WTC11 (cell line): ENCODE measurements around the gene GRAMD4. TPM values are rescaled to one million over a fixed set of nuclear protein-coding genes. Genes with fewer than 3 reads are reported as not detected.

Experiments
- ATAC-seq: fragments of 200-7000 bp; cut with Tn5 transposase; 2 replicates; pipeline ENCODE4 v1.10.0; 2021; ENCODE audit warnings: mild to moderate bottlenecking, moderate library complexity
- CTCF ChIA-PET: fragments of 300-600 bp; sonication (Branson Sonifier 250); formaldehyde crosslinking; loops from one replicate; lab custom pipeline; 2021; ENCODE audit warnings: antibody characterized with exemption; lab: Charles Lee
- POLR2A ChIA-PET: fragments of 350-600 bp; sonication (Branson Sonifier 250); formaldehyde crosslinking; loops from one replicate; lab custom pipeline; 2021; ENCODE audit warnings: antibody characterized with exemption; lab: Charles Lee
- DNase-seq: peaks from one replicate; pipeline ENCODE4 v3.0.0; 2021; ENCODE audit warnings: low spot score
- H3K27ac Mint-ChIP-seq: 2 replicates; pipeline ENCODE4 v1.8.0; 2021; ENCODE audit warnings: mixed read lengths
- H3K27me3 Mint-ChIP-seq: 2 replicates; pipeline ENCODE4 v1.8.0; 2021; ENCODE audit warnings: low read depth, mild to moderate bottlenecking, moderate library complexity, mixed read lengths
- H3K36me3 Mint-ChIP-seq: 2 replicates; pipeline ENCODE4 v1.8.0; 2021; ENCODE audit warnings: mixed read lengths
- H3K4me1 Mint-ChIP-seq: 2 replicates; pipeline ENCODE4 v1.8.0; 2022; ENCODE audit warnings: mixed read lengths
- H3K4me3 Mint-ChIP-seq: 2 replicates; pipeline ENCODE4 v1.8.0; 2021; ENCODE audit warnings: mild to moderate bottlenecking, moderate library complexity, mixed read lengths
- H3K9me3 Mint-ChIP-seq: 2 replicates; pipeline ENCODE4 v1.8.0; 2021; ENCODE audit warnings: mixed read lengths
- CREM ChIP-seq: sonication (generic); formaldehyde crosslinking; IDR thresholded peaks from 2 replicates; pipeline ENCODE4 v1.8.1; 2022; ENCODE audit warnings: mild to moderate bottlenecking, missing genetic modification reagents, moderate library complexity
- FOXK1 ChIP-seq: sonication (generic); formaldehyde crosslinking; IDR thresholded peaks from 2 replicates; pipeline ENCODE4 v1.8.0; 2022; ENCODE audit warnings: mild to moderate bottlenecking, moderate library complexity, missing genetic modification reagents
- MYBL2 ChIP-seq: sonication (generic); formaldehyde crosslinking; IDR thresholded peaks from 2 replicates; pipeline ENCODE4 v1.8.1; 2023; ENCODE audit warnings: mild to moderate bottlenecking, moderate library complexity, missing genetic modification reagents
- NR3C1 ChIP-seq: sonication (generic); formaldehyde crosslinking; conservative IDR thresholded peaks from 2 replicates; pipeline ENCODE4 v1.8.1; 2023; ENCODE audit warnings: low read depth, mild to moderate bottlenecking, missing genetic modification reagents
- SMAD3 ChIP-seq: sonication (generic); formaldehyde crosslinking; IDR thresholded peaks from 2 replicates; pipeline ENCODE4 v1.8.0; 2022; ENCODE audit warnings: missing genetic modification reagents, mild to moderate bottlenecking, borderline replicate concordance
- SMAD4 ChIP-seq: sonication (generic); formaldehyde crosslinking; IDR thresholded peaks from 2 replicates; pipeline ENCODE4 v1.8.0; 2022; ENCODE audit warnings: mild to moderate bottlenecking, missing genetic modification reagents
- SOX15 ChIP-seq: fragments of 250-450 bp; sonication (Bioruptor Pico); IDR thresholded peaks from 2 replicates; pipeline ENCODE4 v1.9.0; 2021; ENCODE audit warnings: mild to moderate bottlenecking
- TEAD1 ChIP-seq: sonication (generic); formaldehyde crosslinking; IDR thresholded peaks from 2 replicates; pipeline ENCODE4 v1.8.0; 2022; ENCODE audit warnings: mild to moderate bottlenecking, missing genetic modification reagents
- ZBTB21 ChIP-seq: sonication (generic); formaldehyde crosslinking; IDR thresholded peaks from 2 replicates; pipeline ENCODE4 v1.8.1; 2023; ENCODE audit warnings: mild to moderate bottlenecking, missing genetic modification reagents, borderline replicate concordance
- ZNF121 ChIP-seq: sonication (generic); formaldehyde crosslinking; IDR thresholded peaks from 2 replicates; pipeline ENCODE4 v1.8.0; 2023; ENCODE audit warnings: missing genetic modification reagents
- ZNF138 ChIP-seq: sonication (generic); formaldehyde crosslinking; conservative IDR thresholded peaks from 2 replicates; pipeline ENCODE4 v1.8.1; 2022; ENCODE audit warnings: mild to moderate bottlenecking, moderate library complexity, missing genetic modification reagents
- ZNF263 ChIP-seq: sonication (generic); formaldehyde crosslinking; IDR thresholded peaks from 2 replicates; pipeline ENCODE4 v1.8.1; 2022; ENCODE audit warnings: low read depth, mild to moderate bottlenecking, moderate library complexity, missing genetic modification reagents
- total RNA-seq: library from RNA; stranded (reverse); gene quantifications from 3 replicates; pipeline ENCODE4 v1.2.3, GENCODE V29; 2021
- TF ChIP-seq, protein P1 (sequence below): fragments of 200-600 bp; IDR thresholded peaks from 2 replicates; pipeline ENCODE4 v1.8.0; 2022; ENCODE audit warnings: antibody characterized with exemption
- TF ChIP-seq, protein P2 (sequence below): sonication (generic); formaldehyde crosslinking; IDR thresholded peaks from 2 replicates; pipeline ENCODE4 v1.8.1; 2023; ENCODE audit warnings: mild to moderate bottlenecking, missing genetic modification reagents
- TF ChIP-seq, protein P3 (sequence below): sonication (generic); formaldehyde crosslinking; IDR thresholded peaks from 2 replicates; pipeline ENCODE4 v1.8.0; 2022; ENCODE audit warnings: mild to moderate bottlenecking, missing genetic modification reagents
- TF ChIP-seq, protein P4 (sequence below): sonication (generic); formaldehyde crosslinking; IDR thresholded peaks from 2 replicates; pipeline ENCODE4 v1.8.1; 2022; ENCODE audit warnings: mild to moderate bottlenecking, missing genetic modification reagents, moderate library complexity, borderline replicate concordance
- TF ChIP-seq, protein P5 (sequence below): fragments of 250-450 bp; sonication (Bioruptor Pico); conservative IDR thresholded peaks from 2 replicates; pipeline ENCODE4 v1.9.0; 2021; ENCODE audit warnings: mild to moderate bottlenecking
- TF ChIP-seq, protein P6 (sequence below): fragments of 250-450 bp; sonication (Bioruptor Pico); IDR thresholded peaks from 2 replicates; pipeline ENCODE4 v1.8.0; 2021; ENCODE audit warnings: mild to moderate bottlenecking

GRAMD4 gene
- total RNA-seq, 1 experiment from 2014 or later = 41.0 TPM

DNA sequence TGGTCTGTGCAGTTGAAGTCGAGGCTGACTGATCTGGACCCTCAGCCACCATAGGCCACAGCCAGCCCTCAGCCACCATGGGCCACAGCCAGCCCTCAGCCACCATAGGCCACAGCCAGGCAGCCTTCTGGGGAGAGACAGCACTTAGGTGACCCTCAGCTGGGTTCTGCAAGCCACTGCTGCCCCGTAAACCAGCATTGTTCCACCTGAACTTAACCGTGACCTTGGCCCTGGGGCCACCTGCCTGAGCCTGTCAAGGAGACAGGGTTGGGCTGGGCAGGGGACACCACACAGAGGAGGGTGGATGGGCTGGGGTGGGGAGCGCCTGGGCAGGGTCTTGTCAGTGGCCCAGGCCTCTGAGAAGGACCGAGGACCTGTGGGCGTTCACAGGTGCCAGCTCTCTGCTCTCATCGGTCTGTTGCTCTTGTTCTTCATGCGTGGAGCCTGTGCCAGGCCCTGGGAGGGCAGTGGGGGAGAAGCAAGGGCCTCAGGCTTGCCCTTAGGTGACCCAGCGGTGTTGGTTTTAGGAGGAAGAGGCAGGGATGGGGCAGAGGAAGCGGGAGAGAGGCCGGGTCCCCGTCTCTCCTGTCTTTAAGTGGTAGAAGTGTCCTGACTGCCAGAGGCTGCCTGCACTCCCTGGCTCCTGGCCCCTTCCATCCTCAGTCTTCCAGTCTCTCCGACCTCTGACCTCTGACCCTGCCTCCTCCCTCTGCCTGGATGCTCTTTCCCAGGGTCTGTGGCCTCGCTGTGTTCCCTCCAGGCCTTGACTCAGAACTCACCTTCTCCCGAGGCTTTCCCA lies 36.9 kb downstream of the GRAMD4 start (continued):
- TF ChIP-seq, protein P1, sequence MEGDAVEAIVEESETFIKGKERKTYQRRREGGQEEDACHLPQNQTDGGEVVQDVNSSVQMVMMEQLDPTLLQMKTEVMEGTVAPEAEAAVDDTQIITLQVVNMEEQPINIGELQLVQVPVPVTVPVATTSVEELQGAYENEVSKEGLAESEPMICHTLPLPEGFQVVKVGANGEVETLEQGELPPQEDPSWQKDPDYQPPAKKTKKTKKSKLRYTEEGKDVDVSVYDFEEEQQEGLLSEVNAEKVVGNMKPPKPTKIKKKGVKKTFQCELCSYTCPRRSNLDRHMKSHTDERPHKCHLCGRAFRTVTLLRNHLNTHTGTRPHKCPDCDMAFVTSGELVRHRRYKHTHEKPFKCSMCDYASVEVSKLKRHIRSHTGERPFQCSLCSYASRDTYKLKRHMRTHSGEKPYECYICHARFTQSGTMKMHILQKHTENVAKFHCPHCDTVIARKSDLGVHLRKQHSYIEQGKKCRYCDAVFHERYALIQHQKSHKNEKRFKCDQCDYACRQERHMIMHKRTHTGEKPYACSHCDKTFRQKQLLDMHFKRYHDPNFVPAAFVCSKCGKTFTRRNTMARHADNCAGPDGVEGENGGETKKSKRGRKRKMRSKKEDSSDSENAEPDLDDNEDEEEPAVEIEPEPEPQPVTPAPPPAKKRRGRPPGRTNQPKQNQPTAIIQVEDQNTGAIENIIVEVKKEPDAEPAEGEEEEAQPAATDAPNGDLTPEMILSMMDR = no peak
- TF ChIP-seq ZNF121 (CRISPR knock-in tag) (no peak), NR3C1 (CRISPR knock-in tag) (no peak)

DNA sequence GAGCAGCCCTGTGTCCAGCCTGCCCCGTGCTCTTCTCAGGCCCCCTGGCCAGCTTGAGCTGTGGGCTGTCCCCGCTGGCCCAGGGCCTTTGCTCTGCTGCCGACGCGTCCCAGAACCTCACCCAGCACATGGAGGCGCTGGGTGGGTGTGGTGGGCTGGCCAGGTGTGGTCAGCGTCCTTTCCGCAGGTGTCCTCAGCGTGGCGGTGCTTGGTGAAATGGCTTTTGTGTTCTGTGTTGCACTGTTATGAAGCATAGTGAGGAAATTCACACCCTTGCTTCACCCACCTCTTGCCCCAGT lies 37.4 kb downstream of the GRAMD4 start:
- no peak for DNase-seq
- no peak overlapping the region for H3K27ac Mint-ChIP-seq
- no peaks in the 10 kb centered on the region for H3K27me3 Mint-ChIP-seq
- no peaks in the 10 kb centered on the region for H3K36me3 Mint-ChIP-seq
- peaks cover 9% of the 10 kb centered on the region for H3K4me1 Mint-ChIP-seq
- no peaks in the 10 kb centered on the region for H3K9me3 Mint-ChIP-seq
- CTCF ChIA-PET = interaction anchor here (1.3 kb wide), 1 partner anchor 24 kb away, joined by 5 read pairs; no protein-coding TSS in a partner anchor
- no peak overlapping the region for H3K4me3 Mint-ChIP-seq
- TF ChIP-seq SMAD4 (CRISPR knock-in tag) (no peak), ZBTB21 (CRISPR knock-in tag) (no peak), SMAD3 (CRISPR knock-in tag) (no peak), ZNF263 (CRISPR knock-in tag) (no peak), TEAD1 (CRISPR knock-in tag) (no peak), FOXK1 (CRISPR knock-in tag) (no peak), CREM (CRISPR knock-in tag) (no peak), ZNF138 (CRISPR knock-in tag) (no peak), SOX15 (CRISPR knock-in tag) (no peak)
- TF ChIP-seq, protein P2, sequence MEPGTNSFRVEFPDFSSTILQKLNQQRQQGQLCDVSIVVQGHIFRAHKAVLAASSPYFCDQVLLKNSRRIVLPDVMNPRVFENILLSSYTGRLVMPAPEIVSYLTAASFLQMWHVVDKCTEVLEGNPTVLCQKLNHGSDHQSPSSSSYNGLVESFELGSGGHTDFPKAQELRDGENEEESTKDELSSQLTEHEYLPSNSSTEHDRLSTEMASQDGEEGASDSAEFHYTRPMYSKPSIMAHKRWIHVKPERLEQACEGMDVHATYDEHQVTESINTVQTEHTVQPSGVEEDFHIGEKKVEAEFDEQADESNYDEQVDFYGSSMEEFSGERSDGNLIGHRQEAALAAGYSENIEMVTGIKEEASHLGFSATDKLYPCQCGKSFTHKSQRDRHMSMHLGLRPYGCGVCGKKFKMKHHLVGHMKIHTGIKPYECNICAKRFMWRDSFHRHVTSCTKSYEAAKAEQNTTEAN (CRISPR knock-in tag) = no peak
- POLR2A ChIA-PET = no interaction called here
- ATAC-seq = no peak

DNA sequence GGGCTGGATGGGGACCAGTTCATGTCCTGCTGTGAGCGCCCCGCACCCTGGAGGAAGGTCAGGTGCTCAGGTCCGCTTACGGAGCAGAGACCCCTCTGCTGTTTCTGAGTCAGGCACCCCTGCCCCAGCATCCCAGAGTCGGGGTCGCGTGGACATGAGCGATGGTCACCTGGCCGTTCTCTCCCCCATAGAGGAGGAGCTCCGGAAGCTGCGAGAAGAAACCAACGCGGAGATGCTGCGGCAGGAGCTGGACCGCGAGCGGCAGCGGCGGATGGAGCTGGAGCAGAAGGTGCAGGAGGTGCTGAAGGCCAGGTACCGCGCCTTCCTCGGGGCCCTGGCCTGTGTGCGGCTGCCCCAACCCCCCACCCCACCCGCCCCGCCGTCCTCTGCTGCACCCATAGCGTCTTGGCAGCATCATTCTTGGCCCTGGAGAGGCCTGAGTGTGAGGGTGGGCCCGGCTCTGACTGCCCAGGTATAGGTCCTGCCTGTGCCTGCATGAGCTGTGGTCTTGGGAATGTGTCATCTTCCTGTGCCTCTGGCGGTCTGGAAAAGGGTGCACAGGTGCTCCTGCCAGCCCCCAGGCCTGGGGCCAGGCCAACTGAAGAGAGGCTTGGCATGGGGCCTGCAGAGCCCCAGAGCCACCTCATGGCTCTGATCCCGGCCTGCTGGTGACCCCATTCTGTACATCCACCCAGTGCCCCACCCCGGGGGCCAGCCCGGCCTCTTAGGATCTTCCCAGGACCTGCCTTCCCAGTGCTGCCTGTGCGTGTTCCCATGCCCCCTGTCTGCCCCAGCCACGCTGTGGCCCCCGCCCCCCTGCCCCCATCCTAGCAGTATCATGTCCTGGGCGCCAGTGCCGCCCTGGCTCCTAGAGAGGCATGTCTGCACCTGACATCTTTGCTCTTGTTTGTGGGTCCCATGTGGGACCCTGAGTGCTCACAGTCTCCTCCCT lies 38.1 kb downstream of the GRAMD4 start:
- no peak for DNase-seq
- Mint-ChIP-seq H3K4me3 (no peak overlapping the region), H3K27me3 (no peaks in the 10 kb centered on the region), H3K9me3 (no peaks in the 10 kb centered on the region), H3K36me3 (no peaks in the 10 kb centered on the region), H3K27ac (no peak overlapping the region), H3K4me1 (peaks cover 5% of the 10 kb centered on the region)
- ATAC-seq = no peak
- CTCF ChIA-PET = interaction anchor here (1.3 kb wide), 2 partner anchors 23 to 94 kb away, joined by 3 to 5 read pairs; no protein-coding TSS in a partner anchor
- POLR2A ChIA-PET = no interaction called here
- TF ChIP-seq MYBL2 = no peak
- TF ChIP-seq, protein P3, sequence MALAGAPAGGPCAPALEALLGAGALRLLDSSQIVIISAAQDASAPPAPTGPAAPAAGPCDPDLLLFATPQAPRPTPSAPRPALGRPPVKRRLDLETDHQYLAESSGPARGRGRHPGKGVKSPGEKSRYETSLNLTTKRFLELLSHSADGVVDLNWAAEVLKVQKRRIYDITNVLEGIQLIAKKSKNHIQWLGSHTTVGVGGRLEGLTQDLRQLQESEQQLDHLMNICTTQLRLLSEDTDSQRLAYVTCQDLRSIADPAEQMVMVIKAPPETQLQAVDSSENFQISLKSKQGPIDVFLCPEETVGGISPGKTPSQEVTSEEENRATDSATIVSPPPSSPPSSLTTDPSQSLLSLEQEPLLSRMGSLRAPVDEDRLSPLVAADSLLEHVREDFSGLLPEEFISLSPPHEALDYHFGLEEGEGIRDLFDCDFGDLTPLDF (CRISPR knock-in tag) = no peak
- TF ChIP-seq, protein P4, sequence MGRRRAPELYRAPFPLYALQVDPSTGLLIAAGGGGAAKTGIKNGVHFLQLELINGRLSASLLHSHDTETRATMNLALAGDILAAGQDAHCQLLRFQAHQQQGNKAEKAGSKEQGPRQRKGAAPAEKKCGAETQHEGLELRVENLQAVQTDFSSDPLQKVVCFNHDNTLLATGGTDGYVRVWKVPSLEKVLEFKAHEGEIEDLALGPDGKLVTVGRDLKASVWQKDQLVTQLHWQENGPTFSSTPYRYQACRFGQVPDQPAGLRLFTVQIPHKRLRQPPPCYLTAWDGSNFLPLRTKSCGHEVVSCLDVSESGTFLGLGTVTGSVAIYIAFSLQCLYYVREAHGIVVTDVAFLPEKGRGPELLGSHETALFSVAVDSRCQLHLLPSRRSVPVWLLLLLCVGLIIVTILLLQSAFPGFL (CRISPR knock-in tag) = no peak
- TF ChIP-seq, protein P5, sequence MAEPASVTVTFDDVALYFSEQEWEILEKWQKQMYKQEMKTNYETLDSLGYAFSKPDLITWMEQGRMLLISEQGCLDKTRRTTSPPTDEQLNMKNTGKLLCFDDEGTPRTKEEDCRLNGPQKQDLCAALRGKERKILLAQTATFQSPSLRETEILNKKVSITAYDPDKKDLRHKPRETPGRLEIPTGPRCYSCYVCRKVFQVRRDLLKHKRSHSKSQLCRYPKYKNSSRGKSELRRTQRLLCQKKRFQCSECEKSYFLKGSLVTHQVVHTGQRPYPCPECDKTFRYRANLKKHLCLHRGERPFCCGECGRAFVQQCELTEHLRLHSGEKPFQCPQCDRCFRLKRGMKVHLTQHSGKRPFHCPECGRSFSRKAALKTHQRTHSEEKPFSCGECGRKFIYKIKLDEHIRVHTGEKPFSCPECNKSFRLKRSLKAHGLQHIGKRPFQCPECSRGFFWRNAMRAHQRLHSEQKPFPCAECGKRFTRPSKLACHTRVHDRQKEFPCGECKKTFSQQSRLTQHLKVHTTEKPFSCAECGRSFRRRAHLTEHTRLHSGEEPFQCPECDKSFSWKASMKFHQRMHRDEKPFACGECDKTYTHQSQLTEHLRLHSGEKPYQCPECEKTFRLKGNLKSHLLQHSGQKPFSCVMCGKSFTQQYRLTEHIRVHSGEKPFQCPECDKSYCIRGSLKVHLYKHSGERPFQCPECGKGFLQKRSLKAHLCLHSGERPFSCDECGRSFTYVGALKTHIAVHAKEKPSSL = no peak
- TF ChIP-seq, protein P6, sequence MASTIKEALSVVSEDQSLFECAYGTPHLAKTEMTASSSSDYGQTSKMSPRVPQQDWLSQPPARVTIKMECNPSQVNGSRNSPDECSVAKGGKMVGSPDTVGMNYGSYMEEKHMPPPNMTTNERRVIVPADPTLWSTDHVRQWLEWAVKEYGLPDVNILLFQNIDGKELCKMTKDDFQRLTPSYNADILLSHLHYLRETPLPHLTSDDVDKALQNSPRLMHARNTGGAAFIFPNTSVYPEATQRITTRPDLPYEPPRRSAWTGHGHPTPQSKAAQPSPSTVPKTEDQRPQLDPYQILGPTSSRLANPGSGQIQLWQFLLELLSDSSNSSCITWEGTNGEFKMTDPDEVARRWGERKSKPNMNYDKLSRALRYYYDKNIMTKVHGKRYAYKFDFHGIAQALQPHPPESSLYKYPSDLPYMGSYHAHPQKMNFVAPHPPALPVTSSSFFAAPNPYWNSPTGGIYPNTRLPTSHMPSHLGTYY = no peak
